GM23338 (cell line): ENCODE results near the gene ARHGEF2.

Source experiments
- CREB1 ChIP-seq: fragments of 250-450 bp; sonication (Bioruptor Pico); IDR thresholded peaks from 2 replicates; pipeline ENCODE4 v1.5.0; 2020; ENCODE audit warnings: low read depth, mild to moderate bottlenecking, moderate library complexity
- ETS1 ChIP-seq: IDR thresholded peaks from 2 replicates; pipeline ENCODE4 v1.6.1; 2016; ENCODE audit warnings: antibody characterized with exemption
- EZH2 ChIP-seq: fragments of 200-600 bp; sonication (generic); IDR thresholded peaks from one replicate; pipeline ENCODE4 v1.8.0; 2017; ENCODE audit warnings: antibody characterized with exemption, mild to moderate bottlenecking, low read depth; ENCODE audit not compliant: unreplicated experiment
- EZH2phosphoT487 ChIP-seq: fragments of 200-600 bp; sonication (generic); IDR thresholded peaks from one replicate; pipeline ENCODE4 v1.8.1; 2018; ENCODE audit warnings: antibody characterized with exemption; ENCODE audit not compliant: unreplicated experiment
- JUNB ChIP-seq: IDR thresholded peaks from one replicate; pipeline ENCODE4 v1.6.1; 2016; ENCODE audit warnings: antibody characterized with exemption; ENCODE audit not compliant: unreplicated experiment
- POLR2AphosphoS5 ChIP-seq: IDR thresholded peaks from 2 replicates; pipeline ENCODE4 v1.6.1; 2016; ENCODE audit warnings: antibody characterized with exemption, low read depth
- REST ChIP-seq: IDR thresholded peaks from one replicate; pipeline ENCODE4 v1.6.1; 2018; ENCODE audit warnings: antibody characterized with exemption; ENCODE audit not compliant: unreplicated experiment
- ZNF114 ChIP-seq: fragments of 250-450 bp; sonication (Bioruptor Pico); IDR thresholded peaks from 2 replicates; pipeline ENCODE4 v1.5.0; 2020; ENCODE audit warnings: mild to moderate bottlenecking, moderate library complexity
- TF ChIP-seq, protein P1 (sequence below), 2 experiments: fragments of 200-600 bp in 1 of 2; sonication (generic) in 1 of 2; conservative IDR thresholded peaks; 2 replicates each; pipeline versions ENCODE4 v1.5.1 to v1.6.1; 2016 to 2017; ENCODE audit warnings: antibody characterized with exemption in 2 of 2, low read depth in 2 of 2, mild to moderate bottlenecking in 2 of 2, moderate library complexity in 1 of 2

GRCh38 chr1:156026588-156026987, 48.2 kb upstream of the ARHGEF2 start:
- TF ChIP-seq, protein P1, sequence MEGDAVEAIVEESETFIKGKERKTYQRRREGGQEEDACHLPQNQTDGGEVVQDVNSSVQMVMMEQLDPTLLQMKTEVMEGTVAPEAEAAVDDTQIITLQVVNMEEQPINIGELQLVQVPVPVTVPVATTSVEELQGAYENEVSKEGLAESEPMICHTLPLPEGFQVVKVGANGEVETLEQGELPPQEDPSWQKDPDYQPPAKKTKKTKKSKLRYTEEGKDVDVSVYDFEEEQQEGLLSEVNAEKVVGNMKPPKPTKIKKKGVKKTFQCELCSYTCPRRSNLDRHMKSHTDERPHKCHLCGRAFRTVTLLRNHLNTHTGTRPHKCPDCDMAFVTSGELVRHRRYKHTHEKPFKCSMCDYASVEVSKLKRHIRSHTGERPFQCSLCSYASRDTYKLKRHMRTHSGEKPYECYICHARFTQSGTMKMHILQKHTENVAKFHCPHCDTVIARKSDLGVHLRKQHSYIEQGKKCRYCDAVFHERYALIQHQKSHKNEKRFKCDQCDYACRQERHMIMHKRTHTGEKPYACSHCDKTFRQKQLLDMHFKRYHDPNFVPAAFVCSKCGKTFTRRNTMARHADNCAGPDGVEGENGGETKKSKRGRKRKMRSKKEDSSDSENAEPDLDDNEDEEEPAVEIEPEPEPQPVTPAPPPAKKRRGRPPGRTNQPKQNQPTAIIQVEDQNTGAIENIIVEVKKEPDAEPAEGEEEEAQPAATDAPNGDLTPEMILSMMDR (conservative IDR thresholded peaks at IDR 0.05; ENCODE audit: low read depth in 2 of 2) = no peak
- TF ChIP-seq JUNB (no peak), ETS1 (no peak), REST (no peak), ZNF114 (CRISPR knock-in tag) (no peak), EZH2 (no peak), EZH2phosphoT487 (no peak), CREB1 (CRISPR knock-in tag) (no peak), POLR2AphosphoS5 (no peak)
